ENCODE results near the gene RHBDF1. TPM values are rescaled to one million over a fixed set of nuclear protein-coding genes. Genes with fewer than 3 reads are reported as not detected.

RHBDF1 gene
- total and polyA plus RNA-seq, 2 of the 13 experiments (the other 11 are each of a cell fraction or from before 2014, with no cell fraction given) = 5.4 to 26.9 TPM

DNA sequence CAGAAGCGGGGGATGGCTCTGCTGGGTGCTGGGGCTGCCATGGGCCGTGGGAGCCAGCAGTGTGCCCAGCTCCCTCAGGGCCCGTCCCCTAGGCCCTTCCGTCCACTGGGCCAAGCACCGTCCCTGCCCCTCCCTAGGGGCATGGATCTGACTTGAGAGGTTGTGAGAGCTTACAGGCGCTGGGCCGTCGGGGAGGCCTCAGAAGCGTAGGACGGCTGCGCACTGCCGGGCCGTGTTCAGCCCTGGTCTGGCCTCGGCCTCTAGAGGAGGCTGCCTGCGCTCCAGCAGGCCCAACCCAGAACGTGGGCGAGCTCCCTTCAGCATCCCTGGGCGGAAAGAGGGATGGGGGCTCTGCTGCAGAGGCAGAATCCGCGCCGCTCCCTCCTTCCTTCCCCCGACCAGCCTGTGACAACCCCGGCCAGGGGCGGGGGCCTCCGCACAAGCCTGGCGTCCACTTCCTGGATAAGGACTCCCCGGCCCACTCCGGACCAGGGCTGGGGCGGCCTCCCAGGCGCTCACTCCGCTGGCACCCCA lies 4.9 kb upstream of the RHBDF1 start (continued):
- TF ChIP-seq ZNF274 (CRISPR knock-in tag; IDR thresholded peaks at IDR 0.05) (0 out of 2 replicates have a peak, but pooled peaks have one; percentile 48), HNRNPL (IDR thresholded peaks at IDR 0.05; ENCODE audit: low read depth, low read length) (0 out of 2 replicates have a peak, but pooled peaks have one; percentile 1), TBP (CRISPR knock-in tag; IDR thresholded peaks at IDR 0.05) (no peak), TFAP4 (IDR thresholded peaks at IDR 0.05; ENCODE audit: borderline replicate concordance, low read depth) (no peak), ZNF263 (CRISPR knock-in tag; IDR thresholded peaks at IDR 0.05) (no peak), RORA (CRISPR knock-in tag; IDR thresholded peaks at IDR 0.05) (no peak), ZNF687 (CRISPR knock-in tag; IDR thresholded peaks at IDR 0.05) (peak; percentile 73), SALL2 (CRISPR knock-in tag; IDR thresholded peaks at IDR 0.05) (no peak), DNMT3B (CRISPR knock-in tag; conservative IDR thresholded peaks at IDR 0.05) (no peak), ZNF609 (CRISPR knock-in tag; IDR thresholded peaks at IDR 0.05; ENCODE audit: borderline replicate concordance) (no peak), ZNF777 (CRISPR knock-in tag; IDR thresholded peaks at IDR 0.05) (peak; percentile 95), MXI1 (IDR thresholded peaks at IDR 0.05; ENCODE audit: borderline replicate concordance, low read depth, low read length) (no peak), ZNF138 (CRISPR knock-in tag; IDR thresholded peaks at IDR 0.05; ENCODE audit: low read depth) (no peak), HNRNPLL (IDR thresholded peaks at IDR 0.05; ENCODE audit: low read depth, low read length, poor library complexity, severe bottlenecking) (peak; percentile 17), RFXAP (CRISPR knock-in tag; IDR thresholded peaks at IDR 0.05; ENCODE audit: borderline replicate concordance) (no peak), IRF2 (CRISPR knock-in tag; IDR thresholded peaks at IDR 0.05) (no peak), ZNF333 (CRISPR knock-in tag; IDR thresholded peaks at IDR 0.05; ENCODE audit: borderline replicate concordance) (0 out of 2 replicates have a peak, but pooled peaks have one; percentile 22)
- TF ChIP-seq, protein P1, sequence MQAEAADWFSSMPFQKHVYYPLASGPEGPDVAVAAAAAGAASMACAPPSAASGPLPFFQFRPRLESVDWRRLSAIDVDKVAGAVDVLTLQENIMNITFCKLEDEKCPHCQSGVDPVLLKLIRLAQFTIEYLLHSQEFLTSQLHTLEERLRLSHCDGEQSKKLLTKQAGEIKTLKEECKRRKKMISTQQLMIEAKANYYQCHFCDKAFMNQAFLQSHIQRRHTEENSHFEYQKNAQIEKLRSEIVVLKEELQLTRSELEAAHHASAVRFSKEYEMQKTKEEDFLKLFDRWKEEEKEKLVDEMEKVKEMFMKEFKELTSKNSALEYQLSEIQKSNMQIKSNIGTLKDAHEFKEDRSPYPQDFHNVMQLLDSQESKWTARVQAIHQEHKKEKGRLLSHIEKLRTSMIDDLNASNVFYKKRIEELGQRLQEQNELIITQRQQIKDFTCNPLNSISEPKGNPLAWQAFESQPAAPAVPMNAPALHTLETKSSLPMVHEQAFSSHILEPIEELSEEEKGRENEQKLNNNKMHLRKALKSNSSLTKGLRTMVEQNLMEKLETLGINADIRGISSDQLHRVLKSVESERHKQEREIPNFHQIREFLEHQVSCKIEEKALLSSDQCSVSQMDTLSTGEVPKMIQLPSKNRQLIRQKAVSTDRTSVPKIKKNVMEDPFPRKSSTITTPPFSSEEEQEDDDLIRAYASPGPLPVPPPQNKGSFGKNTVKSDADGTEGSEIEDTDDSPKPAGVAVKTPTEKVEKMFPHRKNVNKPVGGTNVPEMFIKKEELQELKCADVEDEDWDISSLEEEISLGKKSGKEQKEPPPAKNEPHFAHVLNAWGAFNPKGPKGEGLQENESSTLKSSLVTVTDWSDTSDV (CRISPR knock-in tag; IDR thresholded peaks at IDR 0.05) = 0 out of 2 replicates have a peak, but pooled peaks have one; percentile 11

All from HepG2 (cell line).